Mammary epithelial cell (primary cell): ENCODE results near the gene PTK6.

ENCODE experiments used
- EZH2 ChIP-seq: IDR thresholded peaks from 2 replicates; pipeline ENCODE4 v1.6.1; 2012; ENCODE audit warnings: low read length, inconsistent platforms, borderline replicate concordance
- TF ChIP-seq, protein P1 (sequence below), 2 donors: IDR thresholded peaks in 1 of 2; conservative IDR thresholded peaks in 1 of 2; 2 replicates each; pipeline ENCODE4 v1.5.1; 2011 to 2012; ENCODE audit warnings: inconsistent platforms in 2 of 2, low read length in 2 of 2, mild to moderate bottlenecking in 2 of 2, control low read depth in 1 of 2, low read depth in 1 of 2; ENCODE audit not compliant: insufficient read depth in 1 of 2; ENCODE audit errors: extremely low read depth in 1 of 2

DNA sequence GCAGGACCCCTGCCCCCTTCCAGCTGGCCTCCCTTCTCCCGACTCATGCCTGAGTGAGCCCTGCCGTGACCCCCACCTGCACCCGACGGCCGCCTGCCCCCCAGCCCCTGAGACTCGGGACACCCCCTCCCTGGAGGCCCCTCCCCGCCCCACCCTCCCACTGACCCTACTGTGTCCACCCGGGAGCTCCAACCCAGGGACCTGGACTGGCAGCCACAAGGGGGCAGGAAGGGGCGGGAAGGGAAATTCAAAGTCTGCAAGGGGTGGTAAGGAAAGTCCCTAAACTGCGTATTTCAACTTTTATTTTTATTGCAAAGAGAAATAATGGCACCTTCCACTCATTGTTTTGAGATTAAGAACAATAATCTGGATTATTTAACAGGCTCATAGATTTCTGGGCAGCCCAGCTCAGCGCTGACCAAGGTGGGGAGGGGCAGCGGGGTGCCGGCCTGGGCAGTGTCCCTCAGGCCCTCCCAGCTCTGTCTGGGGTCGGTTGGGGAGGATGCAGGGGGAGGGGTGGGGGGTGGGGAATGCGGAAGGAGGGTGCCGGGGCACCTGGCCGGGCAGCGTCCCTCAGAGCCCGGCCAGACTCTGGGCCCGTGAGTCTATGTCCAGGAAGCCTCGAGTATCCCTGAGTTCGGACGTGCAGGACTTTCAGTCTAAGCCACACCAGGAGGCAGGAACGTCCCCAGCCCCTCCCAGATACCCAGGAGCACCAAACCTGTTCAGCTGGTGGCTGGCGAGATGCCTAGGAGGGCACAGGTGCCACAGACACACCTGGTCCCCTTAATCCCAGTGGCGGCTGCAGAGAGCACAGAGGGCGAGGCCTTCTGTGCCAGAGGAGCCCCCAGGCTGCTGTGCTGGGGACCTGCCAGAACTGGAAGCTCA is 1.3 kb upstream of the PTK6 start:
- TF ChIP-seq, protein P1, sequence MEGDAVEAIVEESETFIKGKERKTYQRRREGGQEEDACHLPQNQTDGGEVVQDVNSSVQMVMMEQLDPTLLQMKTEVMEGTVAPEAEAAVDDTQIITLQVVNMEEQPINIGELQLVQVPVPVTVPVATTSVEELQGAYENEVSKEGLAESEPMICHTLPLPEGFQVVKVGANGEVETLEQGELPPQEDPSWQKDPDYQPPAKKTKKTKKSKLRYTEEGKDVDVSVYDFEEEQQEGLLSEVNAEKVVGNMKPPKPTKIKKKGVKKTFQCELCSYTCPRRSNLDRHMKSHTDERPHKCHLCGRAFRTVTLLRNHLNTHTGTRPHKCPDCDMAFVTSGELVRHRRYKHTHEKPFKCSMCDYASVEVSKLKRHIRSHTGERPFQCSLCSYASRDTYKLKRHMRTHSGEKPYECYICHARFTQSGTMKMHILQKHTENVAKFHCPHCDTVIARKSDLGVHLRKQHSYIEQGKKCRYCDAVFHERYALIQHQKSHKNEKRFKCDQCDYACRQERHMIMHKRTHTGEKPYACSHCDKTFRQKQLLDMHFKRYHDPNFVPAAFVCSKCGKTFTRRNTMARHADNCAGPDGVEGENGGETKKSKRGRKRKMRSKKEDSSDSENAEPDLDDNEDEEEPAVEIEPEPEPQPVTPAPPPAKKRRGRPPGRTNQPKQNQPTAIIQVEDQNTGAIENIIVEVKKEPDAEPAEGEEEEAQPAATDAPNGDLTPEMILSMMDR (conservative IDR thresholded peaks at IDR 0.05 in 1 of 2, IDR thresholded peaks at IDR 0.05 in 1 of 2; ENCODE audit: extremely low read depth in 1 of 2, insufficient read depth in 1 of 2, low read depth in 1 of 2, low read length in 2 of 2): no peak
- no peak for TF ChIP-seq EZH2
